CD1c-positive myeloid dendritic cell (primary cell): Measurements from ENCODE around the gene ATP2A1.
"Not testable (repeated sequence)": the region's sequence is repeated elsewhere in the genome, so short reads cannot be mapped to it uniquely, and the experiment has no call there.

ENCODE experiments used
- DNase-seq: peaks from one replicate; pipeline ENCODE4 v3.0.0-alpha.2; 2016; ENCODE audit errors: extremely low spot score

Gene ATP2A1

GRCh38 chr16:28859326-28859725 is 19.0 kb upstream of the ATP2A1 start:
- DNase-seq = no peak

- no peak for DNase-seq
Measured at GRCh38 chr16:28863929-28864793, 14.1 kb upstream of the ATP2A1 start.

GRCh38 chr16:28865001-28865688 is 13.1 kb upstream of the ATP2A1 start:
- DNase-seq = no peak

GRCh38 chr16:28865722-28866453 is 12.4 kb upstream of the ATP2A1 start:
- DNase-seq = no peak

GRCh38 chr16:28866454-28866804 is 11.9 kb upstream of the ATP2A1 start:
- DNase-seq = no peak

- DNase-seq = no peak
Measured at GRCh38 chr16:28867241-28867640, 11.0 kb upstream of the ATP2A1 start.

GRCh38 chr16:28867646-28868045 is 10.6 kb upstream of the ATP2A1 start:
- not testable (repeated sequence) for DNase-seq

- DNase-seq = no peak
Measured at GRCh38 chr16:28869201-28869600, 9.1 kb upstream of the ATP2A1 start.

GRCh38 chr16:28872952-28873351 is 5.3 kb upstream of the ATP2A1 start:
- no peak for DNase-seq

- peak; percentile 62 for DNase-seq
Measured at GRCh38 chr16:28873543-28874201, 4.6 kb upstream of the ATP2A1 start.

- no peak for DNase-seq
Measured at GRCh38 chr16:28874406-28874805, 3.9 kb upstream of the ATP2A1 start.

GRCh38 chr16:28875134-28876018 is 2.9 kb upstream of the ATP2A1 start:
- DNase-seq = no peak

- DNase-seq = no peak
Measured at GRCh38 chr16:28876019-28876659, 2.1 kb upstream of the ATP2A1 start.

- peak; percentile 21 for DNase-seq
Measured at GRCh38 chr16:28876973-28877654, 1.2 kb upstream of the ATP2A1 start.

GRCh38 chr16:28877655-28878000 is 660 bp upstream of the ATP2A1 start:
- DNase-seq = no peak

- no peak for DNase-seq
Measured at GRCh38 chr16:28879261-28879840, 1.1 kb downstream of the ATP2A1 start.

GRCh38 chr16:28879841-28880588 is 1.7 kb downstream of the ATP2A1 start:
- peak; percentile 93 for DNase-seq

- DNase-seq = no peak
Measured at GRCh38 chr16:28880589-28880915, 2.3 kb downstream of the ATP2A1 start.

GRCh38 chr16:28880955-28881354 is 2.7 kb downstream of the ATP2A1 start:
- no peak for DNase-seq
